CD8-positive, alpha-beta memory T cell (primary cell): ENCODE data around the gene ZIC1. TPM values are rescaled to one million over a fixed set of nuclear protein-coding genes. Genes with fewer than 3 reads are reported as not detected.

Experiments
- polyA plus RNA-seq: library from polyadenylated mRNA; unstranded; fragments of 300-500 nt; fragmentation: Illumina TruSeq; gene quantifications from one replicate; pipeline ENCODE4 v1.2.3, GENCODE V29; 2021
- total RNA-seq, 2 experiments: library from RNA; stranded (reverse); gene quantifications; one replicate each; pipeline ENCODE4 v1.2.3, GENCODE V29; 2021

Gene ZIC1
- total and polyA plus RNA-seq, 3 experiments from 2014 or later = not detected

Other genes with a start within 250 kb of the ZIC1 start
- gene ZIC4, start 2.8 kb upstream of the ZIC1 start, total RNA-seq = not detected
- gene ZIC4, start 2.8 kb upstream of the ZIC1 start, polyA plus RNA-seq = not detected